SH-SY5Y (cell line): ENCODE results near the gene PBX1.

Experiments
- GATA2 ChIP-seq: IDR thresholded peaks from 2 replicates; pipeline ENCODE4 v1.6.1; 2011; ENCODE audit warnings: mild to moderate bottlenecking, low read depth, low read length
- GATA3 ChIP-seq: IDR thresholded peaks from 2 replicates; pipeline ENCODE4 v1.6.1; 2011; ENCODE audit warnings: low read depth, mild to moderate bottlenecking, low read length, moderate library complexity

- TF ChIP-seq GATA3 (no peak), GATA2 (no peak)
These were observed 134.8 kb downstream of the PBX1 start for GRCh38 chr1:164693564-164694359.
